ENCODE data around the gene KCNQ2.

Gene KCNQ2

DNA sequence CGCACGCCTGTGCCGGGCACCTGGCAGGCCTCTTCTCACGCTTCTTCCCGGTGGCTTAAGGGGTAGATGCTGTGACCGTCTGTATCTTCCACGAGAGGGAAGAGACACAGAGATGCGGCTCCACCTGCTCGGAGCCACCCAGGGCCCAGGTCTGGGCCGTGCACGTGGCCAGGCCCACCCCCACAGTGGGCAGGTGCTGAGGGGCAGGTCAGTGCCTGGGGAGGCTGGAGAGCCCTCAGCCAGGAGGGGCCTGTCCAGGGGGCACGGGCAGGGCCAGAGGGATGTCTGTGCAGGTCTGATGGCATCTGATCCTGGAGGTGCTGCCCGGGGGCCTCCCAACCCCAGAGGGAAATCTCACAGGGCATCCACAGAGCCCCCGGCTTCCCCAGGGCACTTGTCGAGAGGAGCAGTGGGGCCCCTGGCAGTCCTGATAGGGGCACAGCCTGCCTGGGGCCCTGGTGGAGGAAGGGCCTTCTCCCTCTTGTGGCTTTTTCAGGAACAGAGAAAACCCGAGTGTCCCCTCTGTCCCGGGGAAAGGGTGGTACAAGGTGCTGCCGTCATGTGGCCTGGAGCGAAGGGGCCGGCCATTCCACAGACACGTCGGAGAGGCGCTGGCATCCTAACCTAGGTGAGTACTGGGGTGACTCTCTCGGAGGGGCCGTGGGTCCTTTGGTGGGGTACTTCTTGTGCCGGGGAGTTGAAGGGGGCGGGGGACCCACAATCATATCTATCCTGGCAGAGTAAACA, 61.1 kb downstream of the KCNQ2 start:
- DNase-seq (ENCODE audit: low read depth) = no peak
- TF ChIP-seq, protein P1, sequence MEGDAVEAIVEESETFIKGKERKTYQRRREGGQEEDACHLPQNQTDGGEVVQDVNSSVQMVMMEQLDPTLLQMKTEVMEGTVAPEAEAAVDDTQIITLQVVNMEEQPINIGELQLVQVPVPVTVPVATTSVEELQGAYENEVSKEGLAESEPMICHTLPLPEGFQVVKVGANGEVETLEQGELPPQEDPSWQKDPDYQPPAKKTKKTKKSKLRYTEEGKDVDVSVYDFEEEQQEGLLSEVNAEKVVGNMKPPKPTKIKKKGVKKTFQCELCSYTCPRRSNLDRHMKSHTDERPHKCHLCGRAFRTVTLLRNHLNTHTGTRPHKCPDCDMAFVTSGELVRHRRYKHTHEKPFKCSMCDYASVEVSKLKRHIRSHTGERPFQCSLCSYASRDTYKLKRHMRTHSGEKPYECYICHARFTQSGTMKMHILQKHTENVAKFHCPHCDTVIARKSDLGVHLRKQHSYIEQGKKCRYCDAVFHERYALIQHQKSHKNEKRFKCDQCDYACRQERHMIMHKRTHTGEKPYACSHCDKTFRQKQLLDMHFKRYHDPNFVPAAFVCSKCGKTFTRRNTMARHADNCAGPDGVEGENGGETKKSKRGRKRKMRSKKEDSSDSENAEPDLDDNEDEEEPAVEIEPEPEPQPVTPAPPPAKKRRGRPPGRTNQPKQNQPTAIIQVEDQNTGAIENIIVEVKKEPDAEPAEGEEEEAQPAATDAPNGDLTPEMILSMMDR (conservative IDR thresholded peaks at IDR 0.05; ENCODE audit: low read length) = no peak
- H3K4me3 ChIP-seq (ENCODE audit: low read length) = no peak overlapping the region

DNA sequence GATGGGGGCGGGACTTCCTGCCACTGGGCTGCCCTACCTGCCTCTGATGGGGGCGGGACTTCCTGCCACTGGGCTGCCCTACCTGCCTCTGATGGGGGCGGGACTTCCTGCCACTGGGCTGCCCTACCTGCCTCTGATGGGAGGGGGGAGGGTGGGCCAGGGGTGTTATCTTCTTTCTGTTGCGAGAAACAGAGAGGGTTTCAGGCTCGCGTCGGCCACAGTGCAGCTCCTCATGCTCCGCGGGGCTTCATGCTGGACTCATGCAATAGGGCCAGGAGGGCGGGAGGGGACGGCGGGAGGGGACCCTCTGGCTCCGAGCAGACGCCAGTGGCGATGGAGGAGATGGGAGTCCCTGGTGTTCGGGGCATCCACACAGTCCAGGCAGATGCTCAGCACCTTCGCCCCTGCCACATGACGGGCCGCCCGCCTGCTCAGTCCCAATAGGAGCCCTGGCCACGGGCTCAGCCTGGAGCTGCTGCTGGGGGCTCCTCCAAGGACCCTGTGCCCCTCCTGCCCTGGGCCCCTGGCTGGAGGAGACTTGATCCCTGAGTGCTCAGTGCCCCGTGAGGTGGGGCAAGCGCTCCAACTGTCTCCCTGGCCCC, 62.5 kb downstream of the KCNQ2 start:
- TF ChIP-seq, protein P1 (conservative IDR thresholded peaks at IDR 0.05; ENCODE audit: low read length) = no peak
- H3K4me3 ChIP-seq (ENCODE audit: low read length) = no peak overlapping the region
- DNase-seq (ENCODE audit: low read depth) = no peak

DNA sequence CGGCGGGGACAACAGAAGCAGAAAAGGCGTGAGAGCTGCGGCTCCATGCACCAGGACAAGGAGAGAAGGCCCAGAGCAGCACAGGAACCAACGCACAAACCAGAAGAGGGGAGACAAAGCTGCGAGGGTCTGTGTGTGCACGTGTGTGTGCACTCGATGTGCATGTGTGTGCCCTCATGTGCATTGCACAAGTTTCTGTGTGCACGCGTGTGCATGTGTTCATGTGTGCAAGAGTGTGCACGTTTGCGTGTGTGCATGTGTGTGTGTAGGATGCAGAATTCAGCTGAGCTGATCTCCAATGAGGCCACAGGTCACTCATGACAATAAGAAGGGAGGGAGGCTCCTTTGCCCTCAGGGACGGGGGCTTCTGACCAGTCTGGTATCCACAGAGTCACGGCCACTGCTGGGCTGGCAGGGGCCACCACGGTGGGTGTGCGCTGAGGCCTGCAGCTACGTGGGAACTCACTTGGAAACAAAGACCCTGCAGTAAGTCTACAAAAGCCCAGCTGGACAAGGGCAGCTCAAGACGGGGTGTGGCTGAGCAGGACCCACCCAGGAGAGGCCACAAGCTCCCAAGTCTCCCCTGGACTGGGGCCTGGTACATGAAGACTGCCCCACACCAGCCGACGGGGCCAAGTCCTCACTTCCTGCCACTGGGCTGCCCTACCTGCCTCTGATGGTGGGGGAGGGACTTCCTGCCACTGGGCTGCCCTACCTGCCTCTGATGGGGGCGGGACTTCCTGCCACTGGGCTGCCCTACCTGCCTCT, 63.2 kb downstream of the KCNQ2 start:
- no peak for DNase-seq (ENCODE audit: low read depth)
- no peak overlapping the region for H3K4me3 ChIP-seq (ENCODE audit: low read length)
- TF ChIP-seq, protein P1 (conservative IDR thresholded peaks at IDR 0.05; ENCODE audit: low read length) = no peak

DNA sequence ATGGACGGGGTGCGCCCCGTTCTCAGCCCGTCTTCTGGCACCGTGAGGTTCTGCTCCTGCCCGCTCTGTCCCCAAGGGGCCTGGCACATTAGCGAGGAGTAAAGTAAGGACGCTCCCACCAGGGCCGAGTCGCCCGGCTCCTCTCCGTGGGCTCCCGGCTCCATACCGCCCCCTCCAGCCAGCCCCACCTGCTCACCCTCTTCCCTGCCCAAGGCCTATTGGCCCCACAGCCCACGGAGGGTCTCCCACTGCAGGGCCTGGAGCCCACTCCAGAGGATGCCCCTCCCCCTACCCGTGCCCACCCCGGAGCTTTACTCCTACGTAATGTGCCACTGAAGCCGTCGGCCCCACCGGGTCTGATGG, 63.8 kb downstream of the KCNQ2 start:
- no peak overlapping the region for H3K4me3 ChIP-seq (ENCODE audit: low read length)
- no peak for DNase-seq (ENCODE audit: low read depth)
- TF ChIP-seq, protein P1 (conservative IDR thresholded peaks at IDR 0.05; ENCODE audit: low read length) = no peak

DNA sequence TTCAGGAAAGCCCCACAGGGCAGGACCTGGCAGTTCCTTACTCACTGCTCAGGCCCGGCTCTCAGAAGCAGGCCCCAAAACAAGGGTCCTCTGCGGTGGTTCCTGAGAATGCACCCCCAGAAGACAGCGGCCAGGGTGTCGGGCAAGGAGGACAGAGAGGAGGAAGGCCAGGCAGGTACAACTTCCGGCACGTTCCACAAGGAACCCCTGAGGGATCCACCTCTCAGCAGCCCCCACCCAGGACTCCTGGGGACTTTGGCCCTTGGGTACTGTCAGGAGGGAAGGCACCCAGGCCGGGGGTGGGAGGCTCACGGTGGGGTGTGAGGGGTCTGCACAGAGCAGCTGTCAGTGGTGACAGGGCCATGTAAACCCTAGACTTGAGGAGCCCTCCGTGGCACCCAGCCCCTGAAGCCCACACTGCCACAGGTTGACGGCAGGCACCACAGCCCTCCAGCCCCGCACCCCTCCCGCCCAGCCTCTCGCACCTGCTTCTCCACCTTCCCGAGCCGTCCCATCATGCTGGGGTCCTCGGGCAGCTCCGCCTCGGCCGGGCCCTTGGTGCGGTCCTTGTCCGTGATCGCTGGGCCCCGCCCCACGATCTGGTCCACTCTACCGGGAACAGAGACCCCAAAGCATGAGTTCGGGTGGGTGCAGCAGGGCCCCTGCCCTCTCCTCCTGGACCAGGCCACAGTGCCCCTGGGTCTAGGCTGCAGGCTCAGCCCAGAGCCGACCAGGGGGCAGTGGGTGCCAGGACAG, 64.3 kb downstream of the KCNQ2 start:
- H3K4me3 ChIP-seq (ENCODE audit: low read length) = no peak overlapping the region
- DNase-seq (ENCODE audit: low read depth) = no peak
- TF ChIP-seq, protein P1 (conservative IDR thresholded peaks at IDR 0.05; ENCODE audit: low read length) = no peak

DNA sequence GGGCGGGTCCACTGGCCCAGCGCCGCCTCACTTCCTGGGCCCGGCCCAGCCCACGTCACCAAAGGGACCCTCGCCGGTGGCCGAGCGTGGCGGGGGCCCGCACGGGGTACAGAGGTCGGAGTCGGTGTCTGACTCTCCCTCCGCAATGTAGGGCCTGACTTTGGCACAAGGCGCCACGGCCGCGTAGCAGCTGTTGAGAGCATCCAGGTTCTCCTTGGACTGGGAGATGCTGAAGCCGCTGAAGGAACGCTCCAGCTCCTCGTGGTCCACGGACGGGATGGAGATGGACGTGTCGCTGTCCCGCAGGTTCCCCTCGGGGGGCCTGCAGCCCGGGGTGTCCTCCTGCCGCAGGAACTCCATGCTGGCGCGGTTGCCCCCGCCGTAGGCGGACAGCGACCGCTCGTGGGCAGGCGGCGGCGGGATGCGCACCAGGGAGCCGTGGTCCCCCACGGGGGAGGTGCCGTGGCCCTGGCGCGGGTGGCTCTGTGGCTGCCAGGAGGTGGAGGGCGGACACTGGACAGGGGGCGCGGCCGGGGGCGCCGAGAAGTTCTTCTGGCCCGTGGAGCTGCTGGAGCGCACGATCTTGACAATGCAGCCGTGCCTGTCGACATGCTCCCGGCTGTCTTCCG, 65.7 kb downstream of the KCNQ2 start:
- H3K4me3 ChIP-seq (ENCODE audit: low read length) = no peak overlapping the region
- no peak for DNase-seq (ENCODE audit: low read depth)
- TF ChIP-seq, protein P1 (conservative IDR thresholded peaks at IDR 0.05; ENCODE audit: low read length) = no peak

Data from AG10803 (cell line).